Measurements from ENCODE around the gene DPP7.

The DPP7 gene

DNA sequence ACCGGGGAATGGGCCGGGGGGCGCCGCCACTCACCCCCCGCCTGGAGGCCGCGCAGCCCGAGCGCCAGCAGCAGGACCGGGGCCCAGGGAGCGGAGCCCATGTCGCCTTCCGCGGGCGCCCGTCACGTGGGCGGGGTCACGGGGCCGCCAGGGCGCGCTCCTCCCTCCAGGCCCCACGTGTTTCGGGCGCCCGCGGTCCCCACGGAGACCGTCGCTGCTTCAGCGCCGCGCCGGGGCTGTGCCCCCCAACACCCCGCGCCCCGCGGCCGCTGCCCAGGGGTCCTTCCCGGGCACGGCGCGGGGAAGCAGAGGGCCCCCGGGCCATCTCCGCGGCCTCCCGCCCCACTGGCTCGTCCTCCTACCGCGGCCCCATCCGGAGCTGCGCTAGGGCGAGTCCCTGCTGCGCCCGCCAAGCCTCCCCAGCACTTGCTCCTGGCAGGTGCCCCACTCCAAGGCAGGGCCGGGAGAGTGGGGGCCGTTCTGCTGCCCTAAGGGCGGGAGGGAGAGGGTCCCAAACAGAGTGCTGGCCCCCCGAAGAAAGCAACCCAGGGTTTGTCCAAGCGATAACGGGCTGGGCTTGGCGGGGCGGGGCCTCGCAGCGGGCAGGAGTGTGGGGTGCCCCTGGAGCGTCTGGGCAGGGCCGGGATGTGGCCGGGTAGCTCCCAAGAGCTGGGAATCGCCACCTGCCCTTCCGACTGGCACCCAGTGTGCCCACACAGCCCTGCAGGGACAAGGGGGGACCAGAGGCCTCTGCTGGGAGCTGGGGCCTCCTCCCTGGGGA, at the start of gene DPP7:
DPP7 (minus strand) TSS at position 121 of the 781 bp plus-strand sequence; CDS start at position 101, 20 bp downstream.
- peak; percentile 86 for DNase-seq

GRCh38 chr9:137163805-137164204, 49.3 kb upstream of the DPP7 start:
- DNase-seq: no peak

GRCh38 chr9:137163365-137163715, 48.8 kb upstream of the DPP7 start:
- no peak for DNase-seq

GRCh38 chr9:137162505-137163364, 48.2 kb upstream of the DPP7 start:
- DNase-seq: no peak

DNA sequence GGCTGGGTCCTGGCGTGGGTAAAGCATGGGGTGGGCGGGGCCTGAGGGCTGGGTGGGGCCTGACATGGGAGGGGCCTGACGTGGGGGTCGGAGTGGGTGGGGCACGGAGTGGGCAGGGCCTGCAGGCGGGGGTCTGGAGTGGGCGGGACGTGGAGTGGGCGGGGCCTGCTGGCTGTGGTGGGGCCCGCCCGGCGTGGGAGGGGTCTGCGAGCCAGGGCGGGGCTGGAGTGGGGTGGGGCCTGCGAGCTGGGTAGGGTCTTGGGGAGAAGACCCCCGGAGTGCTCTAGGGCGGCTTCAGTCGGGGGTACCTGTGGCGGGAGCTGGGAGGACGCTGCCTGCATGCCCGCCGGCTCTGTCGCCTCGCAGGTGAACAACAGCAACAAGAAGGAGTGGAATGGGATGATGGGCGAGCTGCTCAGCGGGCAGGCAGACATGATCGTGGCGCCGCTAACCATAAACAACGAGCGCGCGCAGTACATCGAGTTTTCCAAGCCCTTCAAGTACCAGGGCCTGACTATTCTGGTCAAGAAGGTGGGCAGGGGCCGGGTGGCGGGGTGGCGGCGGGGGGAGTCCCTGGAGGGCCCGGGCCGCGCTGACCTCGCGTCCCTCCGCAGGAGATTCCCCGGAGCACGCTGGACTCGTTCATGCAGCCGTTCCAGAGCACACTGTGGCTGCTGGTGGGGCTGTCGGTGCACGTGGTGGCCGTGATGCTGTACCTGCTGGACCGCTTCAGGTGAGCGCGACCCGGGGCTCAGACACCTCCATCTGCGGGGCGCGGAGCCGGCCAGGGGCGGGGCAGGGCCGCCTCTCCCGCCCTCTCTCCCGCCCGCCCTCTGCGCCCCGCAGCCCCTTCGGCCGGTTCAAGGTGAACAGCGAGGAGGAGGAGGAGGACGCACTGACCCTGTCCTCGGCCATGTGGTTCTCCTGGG, 47.3 kb upstream of the DPP7 start:
- DNase-seq: no peak

DNA sequence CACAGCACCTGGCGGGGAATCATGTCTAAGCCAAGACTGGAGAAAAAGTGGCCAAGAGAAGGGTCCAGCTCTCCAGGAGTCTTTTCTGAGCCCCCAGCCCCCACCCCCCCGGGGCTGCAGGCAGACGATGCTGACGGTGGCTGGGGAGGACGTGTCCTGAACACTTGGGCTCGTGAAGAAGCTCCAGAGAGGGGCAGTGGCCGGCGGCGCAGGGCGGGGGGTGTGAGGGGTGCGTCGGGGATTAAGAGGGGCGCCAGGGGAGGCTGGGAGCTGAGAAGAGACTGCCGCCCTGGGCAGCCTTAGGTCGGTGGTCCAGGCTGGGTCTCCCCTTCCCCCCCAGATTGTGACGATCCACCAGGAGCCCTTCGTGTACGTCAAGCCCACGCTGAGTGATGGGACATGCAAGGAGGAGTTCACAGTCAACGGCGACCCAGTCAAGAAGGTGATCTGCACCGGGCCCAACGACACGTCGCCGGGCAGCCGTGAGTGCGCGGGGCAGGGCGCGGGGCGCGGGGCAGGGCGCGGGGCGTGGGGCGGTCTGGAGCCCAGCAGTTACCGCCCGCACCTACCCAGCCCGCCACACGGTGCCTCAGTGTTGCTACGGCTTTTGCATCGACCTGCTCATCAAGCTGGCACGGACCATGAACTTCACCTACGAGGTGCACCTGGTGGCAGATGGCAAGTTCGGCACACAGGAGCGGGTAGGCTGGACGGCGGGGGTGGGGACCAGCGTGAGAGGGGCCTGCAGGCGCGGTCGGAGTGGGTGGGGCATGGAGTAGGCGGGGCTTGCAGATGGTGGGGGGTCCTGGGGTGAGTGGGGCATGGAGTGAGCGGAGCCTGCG, 46.4 kb upstream of the DPP7 start:
- no peak for DNase-seq

GRCh38 chr9:137160054-137160425, 45.5 kb upstream of the DPP7 start:
- DNase-seq: no peak

DNA sequence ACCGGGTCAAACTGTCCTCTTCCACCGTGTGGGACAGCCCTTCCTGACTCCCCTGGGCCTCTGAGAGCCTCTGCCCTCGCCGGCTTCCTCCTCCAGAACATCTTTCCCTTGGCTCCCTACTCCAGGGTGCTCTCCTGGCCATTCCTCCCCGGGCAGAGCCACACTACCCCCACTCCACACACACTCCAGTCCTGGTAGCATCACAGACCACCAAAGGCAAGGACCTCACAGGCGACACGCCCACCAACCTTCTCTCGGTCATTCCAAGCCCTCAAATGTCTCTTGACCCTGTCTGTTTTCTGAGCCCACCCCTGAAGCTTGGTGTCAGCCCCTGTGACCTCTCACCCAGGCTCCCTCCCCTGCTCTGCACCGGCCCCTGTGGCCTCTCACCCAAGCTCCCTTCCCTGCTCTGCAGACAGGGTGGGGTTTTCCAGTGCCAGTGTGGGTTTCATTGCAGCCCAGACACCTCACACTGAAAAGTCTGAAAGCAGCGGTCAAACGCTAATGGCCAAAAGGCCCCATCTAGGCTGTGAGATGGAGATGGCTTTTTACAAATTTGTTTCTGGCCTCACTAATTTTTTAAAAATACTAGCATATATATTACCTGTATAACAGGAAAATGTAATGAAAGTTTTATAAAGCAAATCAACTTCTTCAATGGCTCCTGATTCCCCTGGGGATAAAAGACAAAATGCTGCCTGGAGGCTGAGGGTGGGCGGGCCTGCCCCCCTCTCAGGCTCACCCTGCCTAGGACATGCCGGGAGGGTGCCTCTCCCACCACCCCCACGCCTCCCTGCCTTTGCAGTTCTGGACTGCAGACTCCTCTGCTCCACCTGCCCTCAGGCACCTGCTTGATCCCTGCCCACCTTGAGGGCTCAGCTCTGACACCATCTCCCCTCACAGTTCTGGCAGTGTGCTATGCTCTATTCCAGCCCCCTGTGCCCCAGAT, 44.8 kb upstream of the DPP7 start:
- DNase-seq: no peak

DNA sequence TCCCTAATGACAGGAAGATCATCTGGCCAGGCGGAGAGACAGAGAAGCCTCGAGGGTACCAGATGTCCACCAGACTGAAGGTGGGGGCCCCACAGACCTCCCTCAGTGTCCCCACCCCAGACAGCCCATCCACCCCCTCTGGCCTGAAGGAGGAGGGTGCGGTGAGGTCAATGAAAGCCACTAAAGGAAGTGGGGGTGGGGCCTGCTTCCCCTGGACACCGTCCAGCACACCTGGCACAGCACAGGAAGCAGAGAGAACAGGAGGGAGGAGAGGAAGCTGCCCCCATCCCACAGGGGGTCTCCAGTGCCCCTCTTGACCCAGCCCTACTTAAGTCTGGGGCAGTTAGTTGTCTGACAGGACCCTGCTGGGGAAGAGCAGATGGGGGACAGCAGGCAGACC, 44.1 kb upstream of the DPP7 start:
- DNase-seq: no peak

DNA sequence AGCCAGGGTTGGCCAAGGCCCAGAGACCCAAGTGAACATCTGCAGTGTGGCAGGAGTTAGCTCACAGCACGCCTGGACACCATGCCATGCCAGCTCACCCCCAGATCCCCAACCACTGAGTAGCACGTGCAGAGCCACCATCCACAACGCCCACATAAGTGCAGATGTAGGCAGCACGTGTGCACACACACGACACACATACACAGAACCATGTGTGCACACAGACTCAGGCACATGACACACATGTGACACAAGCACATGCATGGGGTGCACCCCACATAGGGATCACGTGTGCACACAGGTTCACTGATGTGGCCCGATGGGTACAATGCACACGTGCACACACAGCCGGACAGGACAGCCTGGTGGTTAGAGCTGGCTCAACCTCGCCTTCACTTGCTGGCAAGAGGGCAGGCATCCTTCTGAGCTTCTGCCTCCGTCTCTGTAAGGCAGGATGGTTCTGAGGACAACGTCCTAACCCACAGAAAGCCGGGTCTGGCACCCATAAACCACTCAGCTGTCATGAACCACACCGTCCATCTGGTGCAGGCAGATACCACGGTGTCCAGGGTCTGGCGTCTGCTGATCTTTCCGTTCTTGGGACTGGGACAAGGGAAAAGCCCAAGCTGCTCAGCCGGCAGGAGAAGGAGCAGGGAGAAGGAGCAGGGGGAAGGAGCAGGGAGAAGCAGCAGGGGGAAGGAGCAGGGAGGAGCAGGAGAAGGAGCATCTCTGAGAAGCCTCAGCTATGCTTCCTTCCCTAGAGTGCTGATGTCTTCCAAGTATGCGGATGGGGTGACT, 43.3 kb upstream of the DPP7 start:
- DNase-seq: no peak

GRCh38 chr9:137156567-137157375, 42.2 kb upstream of the DPP7 start:
- DNase-seq: peak; percentile 63

DNA sequence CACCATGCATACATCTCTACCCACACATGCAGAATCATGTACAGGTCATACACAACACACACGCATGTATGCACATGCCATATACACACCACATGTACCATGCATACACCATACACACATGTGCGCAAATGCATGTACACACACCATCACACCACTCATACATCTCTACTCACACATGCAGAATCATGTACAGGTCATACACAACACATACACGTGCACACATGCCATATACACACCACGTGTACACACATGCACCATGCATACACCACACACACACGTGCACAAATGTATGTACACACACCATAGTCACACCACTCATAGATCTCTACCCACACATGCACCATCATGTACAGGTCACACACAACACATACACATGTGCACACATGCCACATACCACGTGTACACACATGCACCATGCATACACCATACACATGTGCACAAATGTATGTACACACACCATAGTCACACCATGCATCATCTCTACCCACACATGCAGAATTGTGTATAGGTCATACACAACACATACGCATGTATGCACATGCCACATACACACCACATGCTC, 38.4 kb upstream of the DPP7 start:
- no peak for DNase-seq

DNA sequence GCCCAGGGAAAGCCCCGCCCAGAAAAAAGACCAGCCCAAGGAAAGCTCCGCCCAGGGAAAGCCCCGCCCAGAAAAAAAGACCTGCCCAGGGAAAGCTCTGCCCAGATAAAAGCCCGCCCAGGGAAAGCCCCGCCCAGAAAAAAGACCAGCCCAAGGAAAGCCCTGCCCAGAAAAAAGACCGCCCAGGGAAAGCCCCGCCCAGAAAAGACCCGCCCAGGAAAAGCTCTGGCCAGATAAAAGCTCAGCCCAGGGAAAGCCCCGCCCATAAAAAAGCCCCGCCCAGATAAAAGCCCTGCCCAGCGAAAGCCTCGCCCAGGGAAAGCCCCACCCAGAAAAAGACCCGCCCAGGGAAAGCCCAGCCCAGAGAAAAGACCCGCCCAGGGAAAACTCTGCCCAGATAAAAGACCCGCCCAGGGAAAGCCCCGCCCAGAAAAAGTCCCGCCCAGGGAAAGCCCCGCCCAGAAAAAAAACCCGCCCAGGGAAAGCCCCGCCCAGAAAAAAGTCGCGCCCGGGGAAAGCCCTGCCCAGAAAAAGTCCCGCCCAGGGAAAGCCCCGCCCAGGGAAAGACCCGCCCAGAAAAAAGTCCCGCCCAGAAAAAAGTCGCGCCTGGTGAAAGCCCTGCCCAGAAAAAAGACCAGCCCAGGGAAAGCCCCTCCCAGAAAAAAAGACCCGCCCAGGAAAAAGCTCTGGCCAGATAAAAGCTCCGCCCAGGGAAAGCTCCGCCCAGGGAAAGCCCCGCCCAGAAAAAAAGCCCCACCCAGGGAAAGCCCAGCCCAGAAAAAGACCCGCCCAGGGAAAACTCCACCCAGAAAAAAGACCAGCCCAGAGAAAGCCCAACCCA, 36.3 kb upstream of the DPP7 start:
- peak; percentile 58 for DNase-seq

- DNase-seq: no peak
Observed at GRCh38 chr9:137149942-137150616, 35.5 kb upstream of the DPP7 start.

DNA sequence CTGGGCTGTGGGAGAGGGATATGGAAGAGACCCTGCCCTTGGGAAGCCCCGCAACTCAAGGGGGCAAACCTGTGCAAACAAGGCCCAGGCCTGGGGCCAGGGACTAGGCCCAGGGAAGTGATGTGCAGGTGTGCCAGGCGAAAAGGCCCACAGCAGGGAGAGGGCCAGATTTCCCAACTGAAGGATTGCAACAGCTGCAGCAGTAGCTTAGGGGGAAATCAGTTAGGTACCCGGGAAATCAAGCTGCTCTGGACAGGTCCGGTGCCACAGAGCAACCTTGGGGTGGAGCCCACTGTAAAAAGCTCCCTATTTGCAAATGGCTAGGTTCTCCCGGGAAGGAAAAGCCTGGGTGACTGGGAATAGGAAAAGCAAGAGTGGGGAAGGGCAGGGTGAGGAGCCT, 34.8 kb upstream of the DPP7 start:
- no peak for DNase-seq

DNA sequence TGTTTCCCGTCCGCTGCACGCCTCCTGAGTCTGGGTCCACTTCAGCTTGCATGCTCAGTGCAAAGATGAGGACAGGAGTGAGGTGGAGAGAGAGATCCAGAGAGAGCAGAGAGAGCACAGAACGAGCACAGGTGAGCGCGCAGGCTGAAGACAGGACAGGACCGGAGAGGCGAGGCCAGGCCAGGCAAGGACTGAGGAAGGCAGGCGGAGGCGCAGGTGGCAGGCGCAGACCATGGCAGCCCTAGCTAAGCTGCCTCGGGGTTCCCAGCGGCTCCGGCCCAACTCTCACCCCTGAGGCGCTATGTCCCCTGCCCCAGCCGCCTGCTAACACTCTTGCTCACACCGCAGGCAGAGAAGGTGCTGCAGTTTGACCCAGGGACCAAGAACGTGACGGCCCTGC, 34.1 kb upstream of the DPP7 start:
- no peak for DNase-seq

DNA sequence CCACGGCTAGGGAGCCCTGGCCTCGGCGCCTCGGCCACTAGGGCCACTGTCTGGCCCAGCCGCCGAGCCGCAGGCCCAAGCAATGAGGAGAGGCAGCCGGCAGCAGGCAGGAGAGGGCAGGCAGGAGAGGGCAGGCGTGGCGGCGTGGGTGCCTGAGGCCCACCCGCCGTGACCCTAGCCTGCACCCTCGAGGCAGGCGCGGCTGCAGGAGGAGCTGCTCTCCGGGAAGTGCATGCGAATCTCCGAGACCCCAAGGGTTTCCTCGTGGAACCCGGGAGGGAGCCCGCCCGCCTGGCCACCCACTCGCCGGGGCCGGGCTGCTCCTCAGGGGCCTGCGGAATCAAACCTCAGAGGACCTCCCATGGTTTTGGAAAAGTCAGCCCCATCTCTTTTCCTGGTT, 33.7 kb upstream of the DPP7 start:
- no peak for DNase-seq
